Small intestine (tissue), 16 donors: ENCODE data around the gene CENPK. TPM values are rescaled to one million over a fixed set of nuclear protein-coding genes. Genes with fewer than 3 reads are reported as not detected.
"Not testable (repeated sequence)": the region's sequence is repeated elsewhere in the genome, so short reads cannot be mapped to it uniquely, and the experiment has no call there.

ENCODE experiments used
- DNase-seq, 2 donors: peaks; one replicate each; pipeline versions ENCODE4 v3.0.0 to v3.0.0-alpha.2; 2013
- FAIRE-seq: peaks from 2 replicates; lab custom pipeline; 2012; peaks lifted over from hg19 to GRCh38; lab: Jason Lieb, UNC
- H3K27ac ChIP-seq, 3 donors: one replicate each; pipeline ENCODE4 v1.5.1; 2013; ENCODE audit warnings: low read length in 2 of 3, mild to moderate bottlenecking in 2 of 3, control low read depth in 1 of 3, inconsistent platforms in 1 of 3, low read depth in 1 of 3, moderate library complexity in 1 of 3
- H3K27me3 ChIP-seq, 3 donors: one replicate each; pipeline ENCODE4 v1.6.1; 2013; ENCODE audit warnings: low read length in 3 of 3, inconsistent platforms in 1 of 3; ENCODE audit not compliant: control insufficient read depth in 3 of 3, insufficient read depth in 3 of 3
- H3K36me3 ChIP-seq, 3 donors: one replicate each; pipeline ENCODE4 v1.6.1; 2013; ENCODE audit warnings: low read length in 3 of 3, inconsistent platforms in 1 of 3, low read depth in 1 of 3, mild to moderate bottlenecking in 1 of 3, moderate library complexity in 1 of 3; ENCODE audit not compliant: control insufficient read depth in 3 of 3, insufficient read depth in 2 of 3
- H3K4me1 ChIP-seq, 3 donors: one replicate each; pipeline ENCODE4 v1.6.1; 2013; ENCODE audit warnings: low read length in 2 of 3, inconsistent platforms in 1 of 3, low read depth in 1 of 3, mild to moderate bottlenecking in 1 of 3, moderate library complexity in 1 of 3; ENCODE audit not compliant: control insufficient read depth in 3 of 3, insufficient read depth in 2 of 3
- H3K4me3 ChIP-seq, 3 donors: one replicate each; pipeline ENCODE4 v1.5.1; 2013; ENCODE audit warnings: low read length in 3 of 3, control low read depth in 1 of 3, inconsistent platforms in 1 of 3, low read depth in 1 of 3, mild to moderate bottlenecking in 1 of 3, moderate library complexity in 1 of 3
- H3K9me3 ChIP-seq, 2 donors: one replicate each; pipeline ENCODE4 v1.6.1; 2013; ENCODE audit warnings: low read depth in 1 of 2, low read length in 1 of 2; ENCODE audit not compliant: control insufficient read depth in 2 of 2, insufficient read depth in 1 of 2
- WGBS, 3 donors: extraction: QIAGEN DNeasy Blood & Tissue Kit; methylation state at CpG; one replicate each; pipeline ENCODE4 v1.1.7; 2013; 5-methylcytosine and 5-hydroxymethylcytosine counted together
- long read RNA-seq, 10 donors: transcript quantifications; one replicate each; lab custom pipeline, GENCODE V29; 2026
- polyA plus RNA-seq, 4 donors: library from polyadenylated mRNA; stranded (reverse) in 3 of 4; unstranded in 1 of 4; fragments of 200-250 nt in 3 of 4; fragments of 120-200 nt in 1 of 4; gene quantifications; one replicate each; pipeline versions ENCODE4 v1.2.1 to v1.2.3, GENCODE V29; 2013
- donor health status: healthy with polysubstance abuse.
- donor health status: control.
- donor health status: control.
- donor health status: Bipolar disorder and iron deficiency.
- donor health status: healthy.

CENPK gene, protein sequence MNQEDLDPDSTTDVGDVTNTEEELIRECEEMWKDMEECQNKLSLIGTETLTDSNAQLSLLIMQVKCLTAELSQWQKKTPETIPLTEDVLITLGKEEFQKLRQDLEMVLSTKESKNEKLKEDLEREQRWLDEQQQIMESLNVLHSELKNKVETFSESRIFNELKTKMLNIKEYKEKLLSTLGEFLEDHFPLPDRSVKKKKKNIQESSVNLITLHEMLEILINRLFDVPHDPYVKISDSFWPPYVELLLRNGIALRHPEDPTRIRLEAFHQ
- polyA plus RNA-seq = 10 to 100 TPM in 2 of 4 donors, 1 to 10 TPM in 2; 2.7 to 20.0 (median 8.2) TPM
- long read RNA-seq, donor 1, transcript CENPK-202 (11 exons, 1,734 nt) = major isoform, 6 of 14 reads
- long read RNA-seq, donor 1, partial matches to known transcripts = 0 of 14 reads
- long read RNA-seq, donor 1, other reads (novel, unspliced or antisense) = 0 of 14 reads
- long read RNA-seq, donor 2, partial matches to known transcripts = 0 of 1 reads
- long read RNA-seq, donor 2, other reads (novel, unspliced or antisense) = 0 of 1 reads
- long read RNA-seq, donor 3, partial matches to known transcripts = 46 of 50 reads
- long read RNA-seq, donor 3, other reads (novel, unspliced or antisense) = 0 of 50 reads
- long read RNA-seq, donor 4, partial matches to known transcripts = 0 of 2 reads
- long read RNA-seq, donor 4, other reads (novel, unspliced or antisense) = 0 of 2 reads
- long read RNA-seq, donor 5, partial matches to known transcripts = 0 of 1 reads
- long read RNA-seq, donor 5, other reads (novel, unspliced or antisense) = 0 of 1 reads
- long read RNA-seq, donor 6, partial matches to known transcripts = 0 of 4 reads
- long read RNA-seq, donor 6, other reads (novel, unspliced or antisense) = 0 of 4 reads
- long read RNA-seq, donor 7, transcript CENPK-202 (11 exons, 1,734 nt) = major isoform, 8 of 137 reads
- long read RNA-seq, donor 7, partial matches to known transcripts = 114 of 137 reads
- long read RNA-seq, donor 7, other reads (novel, unspliced or antisense) = 15 of 137 reads
- long read RNA-seq, donor 8 = 0 reads
- long read RNA-seq, donor 9 = 0 reads
- long read RNA-seq, donor 10, transcript CENPK-202 (11 exons, 1,734 nt) = major isoform, 5 of 8 reads
- long read RNA-seq, donor 10, partial matches to known transcripts = 0 of 8 reads
- long read RNA-seq, donor 10, other reads (novel, unspliced or antisense) = 0 of 8 reads

DNA sequence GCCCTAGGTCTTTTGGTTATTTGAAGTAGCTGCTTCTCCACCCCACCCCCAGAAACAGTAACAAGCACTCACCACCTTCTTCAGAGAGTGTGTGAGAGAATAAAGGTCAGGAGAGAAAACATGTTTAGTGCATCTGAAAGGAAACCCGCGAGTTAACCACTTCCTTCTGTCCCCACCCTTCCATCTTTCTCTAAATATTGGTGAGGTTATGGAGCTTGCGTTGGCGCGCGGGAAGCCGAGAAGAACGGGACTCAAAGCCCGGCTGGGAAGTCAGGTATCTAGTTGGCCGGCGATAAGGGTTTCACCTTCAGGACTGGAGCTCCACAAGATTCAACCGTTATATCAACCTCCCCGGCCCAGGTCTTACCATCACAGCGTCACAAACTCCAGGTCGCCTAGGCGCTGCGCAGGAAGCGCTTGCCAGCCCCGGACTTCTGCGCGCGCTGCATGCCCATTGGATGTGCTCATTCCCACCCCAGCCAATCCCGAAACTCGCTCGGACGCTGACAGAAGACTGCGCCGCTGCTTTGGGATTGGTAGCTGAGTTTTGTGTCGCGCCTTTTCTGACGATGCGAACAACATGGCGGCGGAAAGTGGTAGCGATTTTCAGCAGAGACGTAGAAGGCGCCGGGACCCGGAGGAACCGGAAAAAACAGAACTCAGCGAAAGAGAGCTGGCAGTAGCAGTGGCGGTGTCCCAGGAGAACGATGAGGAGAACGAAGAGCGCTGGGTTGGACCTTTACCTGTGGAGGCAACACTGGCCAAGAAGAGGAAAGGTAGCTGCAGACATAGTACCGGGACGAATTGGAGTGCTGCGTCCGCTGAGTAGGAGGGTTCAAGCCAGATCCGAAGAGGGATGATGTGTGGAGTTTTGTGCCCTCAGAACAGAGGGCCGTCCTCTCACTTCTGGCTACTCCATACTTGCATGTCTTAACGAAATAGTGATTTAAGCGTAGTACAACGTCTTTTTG, at the start of gene CENPK, which contains the start of gene PPWD1:
CENPK (minus strand) TSS at position 438 of the 971 bp plus-strand sequence. CDS start 8,261 bp downstream, outside the sequence.
PPWD1 (plus strand) TSS at position 566 of the 971 bp plus-strand sequence; CDS start at position 581, 15 bp downstream.
- FAIRE-seq = no peak
- Histone ChIP-seq H3K4me1 (peaks cover 2 to 4% (median 2%) of the 10 kb centered on the region in 3 donors), H3K4me3 (peak within 1 kb of the TSS; percentile 42 to 82 (median 74)), H3K9me3 (no peaks in the 10 kb centered on the region), H3K27ac (peak within 1 kb of the TSS; percentile 89 to 93 (median 92)), H3K36me3 (no peaks in the 10 kb centered on the region), H3K27me3 (no peaks in the 10 kb centered on the region)
- DNase-seq = peak; percentile 96 to 98
- WGBS, 3 donors = 0% methylated on average over 54 of the region's 54 CpGs

DNA sequence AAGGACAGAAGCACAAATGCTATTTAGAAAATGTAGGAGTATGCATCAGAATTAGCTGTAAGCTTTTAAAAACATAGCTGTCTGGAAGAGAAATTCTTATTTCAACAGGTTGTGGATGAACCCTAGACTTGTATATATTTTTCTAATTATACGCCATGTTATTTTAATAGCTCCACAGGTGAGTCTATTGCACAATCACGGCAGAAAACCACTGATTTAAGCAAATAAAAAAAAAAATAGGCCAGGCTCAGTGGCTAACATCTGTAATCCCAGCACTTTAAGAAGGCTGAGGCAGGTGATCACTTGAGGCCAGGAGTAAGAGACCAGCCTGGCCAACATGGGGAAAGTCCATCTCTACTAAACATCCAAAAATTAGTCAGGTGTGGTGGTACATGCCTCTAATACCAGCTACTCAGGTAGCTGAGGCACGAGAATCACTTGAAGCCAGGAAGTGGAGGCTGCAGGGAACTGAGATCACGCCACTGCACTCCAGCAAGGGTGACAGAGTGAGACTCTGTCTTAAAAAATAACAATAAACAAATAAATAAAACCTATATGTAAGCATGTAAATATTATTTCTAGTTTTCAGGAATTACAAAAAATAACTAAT, 49.4 kb upstream of the CENPK start:
- H3K36me3 ChIP-seq = peaks cover 7 to 21% (median 7%) of the 10 kb centered on the region in 3 donors
- FAIRE-seq (no peak), DNase-seq (peak in 1 of 2 donors; percentile 34)
- H3K4me1 ChIP-seq = no peaks in the 10 kb centered on the region
- H3K4me3 ChIP-seq = no peak overlapping the region
- peak overlapping the region in 1 of 3 donors; percentile 80 for H3K27ac ChIP-seq
- no peaks in the 10 kb centered on the region for H3K9me3 ChIP-seq
- 76 to 85% (median 82%) methylated on average over 4 of the region's 4 CpGs for WGBS, 3 donors
- no peaks in the 10 kb centered on the region for H3K27me3 ChIP-seq

DNA sequence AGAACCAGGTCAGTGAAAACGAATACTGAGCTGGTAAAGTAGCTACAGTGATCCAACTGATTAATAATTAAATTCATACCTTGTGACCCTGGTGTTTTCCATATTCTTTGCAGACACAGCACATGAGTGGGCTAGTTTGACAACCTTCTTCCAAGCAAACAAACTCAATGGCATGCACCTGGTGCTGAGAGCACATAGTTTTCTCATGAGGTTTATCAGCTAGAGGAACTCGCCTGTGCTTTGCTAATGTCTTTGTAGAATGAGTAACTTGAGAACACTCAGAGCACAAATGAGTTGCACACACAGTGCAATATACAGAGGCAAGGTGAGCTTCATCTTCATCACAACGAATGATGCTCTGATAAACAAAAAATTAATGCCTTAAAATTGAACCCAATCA, 48.6 kb upstream of the CENPK start:
- 23 to 70% (median 45%) methylated on average over 3 of the region's 3 CpGs for WGBS, 3 donors
- peak overlapping the region in 1 of 3 donors; percentile 80 for H3K27ac ChIP-seq
- no peaks in the 10 kb centered on the region for H3K27me3 ChIP-seq
- no peak overlapping the region for H3K4me3 ChIP-seq
- H3K4me1 ChIP-seq = no peaks in the 10 kb centered on the region
- H3K36me3 ChIP-seq = peaks cover 7 to 17% (median 7%) of the 10 kb centered on the region in 3 donors
- DNase-seq (peak; percentile 33 to 88), FAIRE-seq (no peak)
- H3K9me3 ChIP-seq = no peaks in the 10 kb centered on the region

DNA sequence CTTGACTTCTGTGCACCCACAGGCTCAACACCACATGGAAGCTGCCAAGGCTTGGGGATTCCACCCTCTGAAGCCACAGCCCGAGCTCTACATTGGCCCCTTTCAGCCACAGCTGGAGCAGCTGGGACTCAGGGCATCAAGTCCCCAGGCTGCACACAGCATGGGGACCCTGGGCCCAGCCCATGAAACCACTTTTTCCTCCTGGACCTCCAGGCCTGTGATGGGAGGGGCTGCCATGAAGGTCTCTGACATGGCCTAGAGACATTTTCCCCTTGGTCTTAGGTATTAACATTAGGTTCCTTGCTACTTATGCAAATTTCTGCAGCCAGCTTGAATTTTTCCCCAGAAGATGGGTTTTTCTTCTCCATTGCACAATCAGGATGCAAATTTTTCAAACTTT, 38.8 kb upstream of the CENPK start:
- Histone ChIP-seq H3K36me3 (peaks cover 0 to 27% (median 15%) of the 10 kb centered on the region in 3 donors), H3K9me3 (peaks cover 0 to 15% of the 10 kb centered on the region in 2 donors)
- not testable (repeated sequence) for H3K4me1 ChIP-seq, H3K27me3 ChIP-seq, DNase-seq, FAIRE-seq, H3K4me3 ChIP-seq, H3K27ac ChIP-seq
- WGBS, 3 donors = 80 to 100% (median 97%) methylated on average over 1 of the region's 1 CpG

DNA sequence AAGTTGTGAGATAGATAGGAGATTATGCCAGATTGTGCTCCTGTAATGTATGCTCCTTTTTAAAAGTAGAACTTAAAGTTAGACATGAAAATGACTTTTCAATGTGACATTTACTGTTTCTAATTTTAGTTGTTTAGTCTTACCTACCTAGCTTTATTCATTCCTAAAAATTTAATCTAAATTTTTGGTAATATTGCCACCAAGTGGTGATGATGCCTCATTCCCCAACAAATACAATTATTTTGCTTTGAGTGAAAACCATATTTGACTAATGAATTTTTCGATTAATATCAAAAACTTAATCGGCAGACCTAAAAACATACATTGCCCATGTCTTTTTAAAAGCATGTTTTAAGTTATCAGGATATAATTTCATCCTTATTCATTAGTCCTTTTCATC, 25.7 kb upstream of the CENPK start:
- no peaks in the 10 kb centered on the region for H3K27me3 ChIP-seq
- H3K27ac ChIP-seq = no peak overlapping the region
- no peaks in the 10 kb centered on the region for H3K9me3 ChIP-seq
- H3K4me3 ChIP-seq = no peak overlapping the region
- WGBS, 3 donors = 91 to 94% (median 93%) methylated on average over 2 of the region's 2 CpGs
- peaks cover 1 to 15% (median 3%) of the 10 kb centered on the region in 3 donors for H3K36me3 ChIP-seq
- no peak for FAIRE-seq
- H3K4me1 ChIP-seq = no peaks in the 10 kb centered on the region
- no peak for DNase-seq

DNA sequence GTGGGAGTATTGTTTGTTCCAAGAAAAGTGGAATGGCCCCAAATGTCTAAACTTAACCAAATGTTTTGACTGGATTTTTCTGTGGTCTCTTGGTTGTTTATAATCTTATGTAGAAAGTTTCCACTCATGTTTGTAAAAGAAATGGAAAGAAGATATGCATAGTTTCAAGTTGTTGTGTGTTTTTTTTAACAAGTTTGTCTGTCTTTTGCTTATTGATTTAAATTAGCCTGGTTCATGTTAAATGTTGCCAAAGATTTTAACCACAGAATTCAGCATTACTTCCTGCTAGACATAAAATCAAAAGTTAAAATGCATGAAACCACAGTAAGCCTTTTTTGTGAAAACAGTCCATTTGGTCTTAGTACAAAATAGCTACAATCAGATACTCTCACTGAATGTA, 14.2 kb upstream of the CENPK start:
- FAIRE-seq = no peak
- Histone ChIP-seq H3K9me3 (no peaks in the 10 kb centered on the region), H3K36me3 (peaks cover 10 to 15% (median 11%) of the 10 kb centered on the region in 3 donors), H3K27me3 (no peaks in the 10 kb centered on the region), H3K4me1 (no peaks in the 10 kb centered on the region), H3K27ac (no peak overlapping the region), H3K4me3 (no peak overlapping the region)
- DNase-seq = no peak

DNA sequence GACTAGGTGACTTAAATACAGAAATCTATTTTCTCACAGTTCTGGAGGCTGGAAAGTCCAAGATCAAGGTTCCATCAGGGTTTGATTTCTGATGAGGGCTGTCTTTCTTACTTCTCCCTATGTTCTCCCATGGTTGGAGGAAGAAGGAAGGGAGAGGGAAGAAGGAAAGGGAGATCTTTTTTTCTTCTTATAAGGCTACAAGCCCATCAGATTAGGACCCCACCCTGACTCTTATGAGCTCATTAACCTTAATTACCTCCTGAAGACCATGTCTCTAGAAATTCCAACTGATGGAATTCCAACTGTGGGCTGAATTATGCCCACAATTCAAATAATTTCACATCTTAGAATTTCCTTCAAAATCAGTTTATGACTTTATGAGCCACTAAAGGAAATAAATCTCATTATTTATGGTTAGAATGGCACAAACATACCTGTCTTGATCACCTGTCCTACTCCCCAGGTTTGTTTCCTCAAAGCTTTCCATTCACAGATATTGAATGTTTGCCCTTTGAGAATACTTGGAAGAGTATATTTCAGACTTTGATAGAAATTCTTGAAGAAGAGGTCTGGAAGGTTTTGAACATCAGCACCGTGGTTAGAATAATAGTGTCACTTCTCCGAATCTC, 7.7 kb upstream of the CENPK start:
- DNase-seq = peak in 1 of 2 donors; percentile 5
- Histone ChIP-seq H3K4me1 (no peaks in the 10 kb centered on the region), H3K36me3 (peaks cover 0 to 12% (median 3%) of the 10 kb centered on the region in 3 donors), H3K4me3 (no peak overlapping the region), H3K27me3 (no peaks in the 10 kb centered on the region), H3K9me3 (no peaks in the 10 kb centered on the region), H3K27ac (no peak overlapping the region)
- no peak for FAIRE-seq
- WGBS, 3 donors = 97 to 99% (median 98%) methylated on average over 2 of the region's 2 CpGs
